ENCODE data around the gene ITGA1. TPM values are rescaled to one million over a fixed set of nuclear protein-coding genes. Genes with fewer than 3 reads are reported as not detected.

Gene ITGA1
- total RNA-seq, 1 donor from 2014 or later, result 42.7 TPM

- H3K27me3 ChIP-seq, result no peaks in the 10 kb centered on the region
- no peak overlapping the region for H3K4me3 ChIP-seq
- H3K36me3 ChIP-seq, result no peaks in the 10 kb centered on the region
- no peak overlapping the region for H3K27ac ChIP-seq
- no peaks in the 10 kb centered on the region for H3K9me3 ChIP-seq
- no peaks in the 10 kb centered on the region for H3K4me1 ChIP-seq
- TF ChIP-seq POLR2A (IDR thresholded peaks at IDR 0.05), result no peak
- no peak for TF ChIP-seq CTCF (IDR thresholded peaks at IDR 0.05)
- TF ChIP-seq POLR2AphosphoS5 (IDR thresholded peaks at IDR 0.05; ENCODE audit: insufficient read depth in 1 of 2, low read depth in 1 of 2), result no peak
- intact Hi-C loops (cut with DNase I), result no loop called here
- DNase-seq (ENCODE audit: extremely low spot score in 2 of 2), result no peak
Measured at GRCh38 chr5:52903142-52903541, 115.4 kb downstream of the ITGA1 start.

- H3K4me3 ChIP-seq, result no peak overlapping the region
- H3K27ac ChIP-seq, result no peak overlapping the region
- no peaks in the 10 kb centered on the region for H3K27me3 ChIP-seq
- TF ChIP-seq POLR2AphosphoS5 (IDR thresholded peaks at IDR 0.05; ENCODE audit: insufficient read depth in 1 of 2, low read depth in 1 of 2) (no peak), CTCF (IDR thresholded peaks at IDR 0.05) (no peak), POLR2A (IDR thresholded peaks at IDR 0.05) (no peak)
- no peaks in the 10 kb centered on the region for H3K9me3 ChIP-seq
- H3K4me1 ChIP-seq, result no peaks in the 10 kb centered on the region
- no peak for DNase-seq (ENCODE audit: extremely low spot score in 2 of 2)
- H3K36me3 ChIP-seq, result no peaks in the 10 kb centered on the region
- intact Hi-C loops (cut with DNase I), result no loop called here
Measured at GRCh38 chr5:52906343-52906742, 118.6 kb downstream of the ITGA1 start.

- no peaks in the 10 kb centered on the region for H3K4me1 ChIP-seq
- H3K9me3 ChIP-seq, result no peaks in the 10 kb centered on the region
- intact Hi-C loops (cut with DNase I), result no loop called here
- no peak for DNase-seq (ENCODE audit: extremely low spot score in 2 of 2)
- TF ChIP-seq POLR2AphosphoS5 (IDR thresholded peaks at IDR 0.05; ENCODE audit: insufficient read depth in 1 of 2, low read depth in 1 of 2) (no peak), CTCF (IDR thresholded peaks at IDR 0.05) (no peak), POLR2A (IDR thresholded peaks at IDR 0.05) (no peak)
- no peaks in the 10 kb centered on the region for H3K36me3 ChIP-seq
- no peaks in the 10 kb centered on the region for H3K27me3 ChIP-seq
- no peak overlapping the region for H3K27ac ChIP-seq
- no peak overlapping the region for H3K4me3 ChIP-seq
Measured at GRCh38 chr5:52906845-52907244, 119.1 kb downstream of the ITGA1 start.

GRCh38 chr5:52909192-52909591 is 121.5 kb downstream of the ITGA1 start:
- intact Hi-C loops (cut with DNase I), result no loop called here
- no peaks in the 10 kb centered on the region for H3K27me3 ChIP-seq
- no peaks in the 10 kb centered on the region for H3K36me3 ChIP-seq
- no peak overlapping the region for H3K4me3 ChIP-seq
- no peaks in the 10 kb centered on the region for H3K9me3 ChIP-seq
- no peaks in the 10 kb centered on the region for H3K4me1 ChIP-seq
- H3K27ac ChIP-seq, result no peak overlapping the region
- no peak for TF ChIP-seq CTCF (IDR thresholded peaks at IDR 0.05)
- no peak for TF ChIP-seq POLR2A (IDR thresholded peaks at IDR 0.05)
- no peak for TF ChIP-seq POLR2AphosphoS5 (IDR thresholded peaks at IDR 0.05; ENCODE audit: insufficient read depth in 1 of 2, low read depth in 1 of 2)
- DNase-seq (ENCODE audit: extremely low spot score in 2 of 2), result no peak

DNA sequence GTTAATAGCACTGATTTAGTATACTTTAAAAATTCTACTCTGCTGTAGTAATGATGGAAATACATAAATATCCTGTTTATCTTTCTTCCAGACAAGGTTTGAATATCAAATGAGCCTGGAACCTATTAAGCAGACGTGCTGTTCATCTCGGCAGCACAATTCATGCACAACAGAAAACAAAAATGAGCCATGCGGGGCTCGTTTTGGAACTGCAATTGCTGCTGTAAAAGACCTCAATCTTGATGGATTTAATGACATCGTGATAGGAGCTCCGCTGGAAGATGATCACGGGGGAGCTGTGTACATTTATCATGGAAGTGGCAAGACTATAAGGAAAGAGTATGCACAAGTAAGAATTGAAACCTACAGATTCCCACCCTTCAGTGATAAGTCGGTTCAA is 122.4 kb downstream of the ITGA1 start:
- Histone ChIP-seq H3K4me3 (no peak overlapping the region), H3K4me1 (no peaks in the 10 kb centered on the region), H3K27ac (peak overlapping the region; percentile 9), H3K27me3 (no peaks in the 10 kb centered on the region), H3K9me3 (no peaks in the 10 kb centered on the region), H3K36me3 (no peaks in the 10 kb centered on the region)
- no peak for DNase-seq (ENCODE audit: extremely low spot score in 2 of 2)
- intact Hi-C loops (cut with DNase I), result no loop called here
- TF ChIP-seq CTCF (IDR thresholded peaks at IDR 0.05) (no peak), POLR2A (IDR thresholded peaks at IDR 0.05) (no peak), POLR2AphosphoS5 (IDR thresholded peaks at IDR 0.05; ENCODE audit: insufficient read depth in 1 of 2, low read depth in 1 of 2) (no peak)

Measured in vagina (tissue), 2 donors.